ENCODE data around the gene INPP5D. TPM values are rescaled to one million over a fixed set of nuclear protein-coding genes. Genes with fewer than 3 reads are reported as not detected.

Gene INPP5D
- total RNA-seq, 2 experiments from 2014 or later, result 79.5 to 92.6 TPM

DNA sequence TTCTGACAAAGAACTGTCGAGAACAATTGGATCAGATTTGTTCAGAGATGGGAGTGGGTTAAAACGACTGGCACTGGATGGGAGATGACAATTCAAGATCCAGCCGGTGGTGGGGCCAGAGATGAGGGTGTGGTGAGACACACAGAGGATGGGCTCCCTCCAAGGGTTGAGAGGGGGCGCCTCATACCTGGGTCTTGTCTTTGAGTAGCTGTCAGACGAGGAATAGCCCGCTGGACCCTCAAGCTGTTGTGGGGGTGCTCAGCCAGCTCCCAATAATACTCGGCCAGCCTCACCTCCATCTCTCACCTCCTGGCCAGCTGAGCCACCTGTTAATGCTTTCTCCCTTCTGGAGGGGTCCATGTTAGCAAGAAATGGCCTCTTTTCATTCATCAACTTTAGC is 14.0 kb downstream of the INPP5D start:
- peaks cover 56% of the 10 kb centered on the region for H3K36me3 ChIP-seq (ENCODE audit: insufficient read depth, low read length)
- no TSS peak for BruUV-seq (replicated peaks)
- DNase-seq (ENCODE audit: low spot score), result peak; percentile 55
- CTCF ChIA-PET (ENCODE audit: unreplicated experiment), result interaction anchor here (0.6 to 0.8 kb wide), 2 partner anchors 10 to 25 kb away, joined by 3 read pairs; no protein-coding TSS in a partner anchor
- H3K27ac ChIP-seq (ENCODE audit: low read depth, low read length, poor library complexity, severe bottlenecking), result peak overlapping the region; percentile 93
- POLR2A ChIA-PET, result interaction anchor here (0.6 to 4.1 kb wide), 8 partner anchors 9 to 459 kb away, joined by 4 to 40 read pairs (median 6); partner anchors contain the start of gene INPP5D
- H3K9me2 ChIP-seq (ENCODE audit: insufficient read depth, low read length), result no peaks in the 10 kb centered on the region
- TF ChIP-seq CTCF (conservative IDR thresholded peaks at IDR 0.05; ENCODE audit: low read length) (peak; percentile 65), EZH2phosphoT487 (IDR thresholded peaks at IDR 0.05; ENCODE audit: borderline replicate concordance, low read depth, low read length) (no peak)
- no peaks in the 10 kb centered on the region for H4K20me1 ChIP-seq (ENCODE audit: insufficient read depth, low read length)
- peak overlapping the region; percentile 79 for H3K4me2 ChIP-seq (ENCODE audit: low read length)
- H3K9me3 ChIP-seq (ENCODE audit: low read length), result peaks cover 10% of the 10 kb centered on the region; the same call in 1 of the 2 replicates
- no peak overlapping the region for H2AFZ ChIP-seq (ENCODE audit: low read length)
- H3K79me2 ChIP-seq (ENCODE audit: insufficient read depth, low read depth, low read length), result peaks cover 82% of the 10 kb centered on the region
- intact Hi-C loops (cut with micrococcal nuclease; ENCODE audit: unreplicated experiment), result loop anchor here (2.0 kb wide), 1 partner anchor 177 kb away; the partner anchor contains the start of gene ATG16L1
- peak overlapping the region; percentile 56 for H3K4me3 ChIP-seq (ENCODE audit: low read depth, low read length, poor library complexity, severe bottlenecking)
- H3K4me1 ChIP-seq (ENCODE audit: insufficient read depth, low read length, poor library complexity, severe bottlenecking), result peaks cover 90% of the 10 kb centered on the region

- Histone ChIP-seq H3K4me1 (ENCODE audit: insufficient read depth, low read length, poor library complexity, severe bottlenecking) (peaks cover 90% of the 10 kb centered on the region), H3K4me2 (ENCODE audit: low read length) (peak overlapping the region; percentile 79), H3K27ac (ENCODE audit: low read depth, low read length, poor library complexity, severe bottlenecking) (peak overlapping the region; percentile 93), H3K4me3 (ENCODE audit: low read depth, low read length, poor library complexity, severe bottlenecking) (peak overlapping the region; percentile 56), H3K36me3 (ENCODE audit: insufficient read depth, low read length) (peaks cover 56% of the 10 kb centered on the region), H3K9me3 (ENCODE audit: low read length) (peaks cover 10% of the 10 kb centered on the region; the same call in 1 of the 2 replicates), H3K79me2 (ENCODE audit: insufficient read depth, low read depth, low read length) (peaks cover 73% of the 10 kb centered on the region), H4K20me1 (ENCODE audit: insufficient read depth, low read length) (no peaks in the 10 kb centered on the region), H2AFZ (ENCODE audit: low read length) (no peak overlapping the region), H3K9me2 (ENCODE audit: insufficient read depth, low read length) (no peaks in the 10 kb centered on the region)
- TF ChIP-seq CTCF (conservative IDR thresholded peaks at IDR 0.05; ENCODE audit: low read length) (no peak), EZH2phosphoT487 (IDR thresholded peaks at IDR 0.05; ENCODE audit: borderline replicate concordance, low read depth, low read length) (no peak)
- ChIA-PET POLR2A (interaction anchor here (0.6 to 4.4 kb wide), 15 partner anchors 9 to 1403 kb away, joined by 3 to 45 read pairs (median 4); partner anchors contain the start of genes ATG16L1 and INPP5D), CTCF (ENCODE audit: unreplicated experiment) (interaction anchor here (0.8 to 1.3 kb wide), 6 partner anchors 9 to 27 kb away, joined by 3 to 6 read pairs (median 3); partner anchors contain the start of gene INPP5D)
- DNase-seq (ENCODE audit: low spot score), result no peak
- BruUV-seq (replicated peaks), result no TSS peak
- intact Hi-C loops (cut with micrococcal nuclease; ENCODE audit: unreplicated experiment), result loop anchor here (2.0 kb wide), 1 partner anchor 175 kb away; the partner anchor contains the start of gene ATG16L1
Measured at GRCh38 chr2:233075141-233075965, 15.2 kb downstream of the INPP5D start.

All from OCI-LY7 (cell line).